MM.1S (cell line): ENCODE results near the gene MAGI2.

Experiments used
- EZH2 ChIP-seq: fragments of 300-600 bp; sonication (generic); optimal IDR thresholded peaks from 2 replicates; pipeline ENCODE3; 2017; ENCODE audit warnings: low read depth, mild to moderate bottlenecking, antibody characterized with exemption, low read length, mixed read lengths
- EZH2phosphoT487 ChIP-seq: fragments of 300-600 bp; sonication (generic); IDR thresholded peaks from 2 replicates; pipeline ENCODE4 v1.6.1; 2018; ENCODE audit warnings: antibody characterized with exemption, low read length
- TF ChIP-seq, protein P1 (sequence below): fragments of 300-600 bp; sonication (generic); IDR thresholded peaks from 2 replicates; pipeline ENCODE4 v1.5.1; 2016; ENCODE audit warnings: antibody characterized with exemption, low read length, mixed read lengths

DNA sequence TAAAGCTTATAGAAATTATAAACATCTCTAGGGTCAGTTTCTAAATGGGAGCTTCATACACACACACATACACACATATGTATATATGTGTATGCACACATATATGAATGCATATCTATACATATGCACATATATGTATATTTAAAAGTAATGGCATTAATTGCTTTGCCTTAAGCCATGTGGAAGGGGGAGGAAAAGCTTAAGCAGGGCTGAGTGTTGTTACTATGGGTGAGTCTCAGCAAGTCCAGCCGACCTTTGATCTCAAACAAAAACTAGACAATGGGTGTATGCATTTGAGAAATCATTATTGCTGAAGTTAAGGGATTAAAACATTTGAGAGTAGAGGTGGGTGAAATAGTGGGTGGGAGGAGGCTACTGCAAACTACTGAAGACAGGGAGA, 546.7 kb downstream of the MAGI2 start:
- TF ChIP-seq, protein P1, sequence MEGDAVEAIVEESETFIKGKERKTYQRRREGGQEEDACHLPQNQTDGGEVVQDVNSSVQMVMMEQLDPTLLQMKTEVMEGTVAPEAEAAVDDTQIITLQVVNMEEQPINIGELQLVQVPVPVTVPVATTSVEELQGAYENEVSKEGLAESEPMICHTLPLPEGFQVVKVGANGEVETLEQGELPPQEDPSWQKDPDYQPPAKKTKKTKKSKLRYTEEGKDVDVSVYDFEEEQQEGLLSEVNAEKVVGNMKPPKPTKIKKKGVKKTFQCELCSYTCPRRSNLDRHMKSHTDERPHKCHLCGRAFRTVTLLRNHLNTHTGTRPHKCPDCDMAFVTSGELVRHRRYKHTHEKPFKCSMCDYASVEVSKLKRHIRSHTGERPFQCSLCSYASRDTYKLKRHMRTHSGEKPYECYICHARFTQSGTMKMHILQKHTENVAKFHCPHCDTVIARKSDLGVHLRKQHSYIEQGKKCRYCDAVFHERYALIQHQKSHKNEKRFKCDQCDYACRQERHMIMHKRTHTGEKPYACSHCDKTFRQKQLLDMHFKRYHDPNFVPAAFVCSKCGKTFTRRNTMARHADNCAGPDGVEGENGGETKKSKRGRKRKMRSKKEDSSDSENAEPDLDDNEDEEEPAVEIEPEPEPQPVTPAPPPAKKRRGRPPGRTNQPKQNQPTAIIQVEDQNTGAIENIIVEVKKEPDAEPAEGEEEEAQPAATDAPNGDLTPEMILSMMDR, result no peak
- TF ChIP-seq EZH2 (no peak), EZH2phosphoT487 (no peak)
